Sigmoid colon (tissue), 4 donors: ENCODE results near the gene ACAD11.

Experiments
- POLR2A ChIP-seq, 2 donors: fragments of 450-650 bp; IDR thresholded peaks; one replicate each; pipeline ENCODE4 v1.6.1; 2016; ENCODE audit warnings: antibody characterized with exemption in 2 of 2, mild to moderate bottlenecking in 2 of 2, moderate library complexity in 2 of 2
- POLR2AphosphoS5 ChIP-seq, 4 donors: sonication (generic); formaldehyde crosslinking; IDR thresholded peaks; one replicate each; pipeline ENCODE4 v1.6.1; 2017; ENCODE audit warnings: antibody characterized with exemption in 4 of 4
- TF ChIP-seq, protein P1 (sequence below), 4 experiments: fragments of 450-650 bp in 3 of 4; fragments of 200-600 bp in 1 of 4; IDR thresholded peaks; one replicate each; pipeline ENCODE4 v1.5.1; 2016 to 2019; ENCODE audit warnings: antibody characterized with exemption in 4 of 4, mild to moderate bottlenecking in 3 of 4, moderate library complexity in 2 of 4

DNA sequence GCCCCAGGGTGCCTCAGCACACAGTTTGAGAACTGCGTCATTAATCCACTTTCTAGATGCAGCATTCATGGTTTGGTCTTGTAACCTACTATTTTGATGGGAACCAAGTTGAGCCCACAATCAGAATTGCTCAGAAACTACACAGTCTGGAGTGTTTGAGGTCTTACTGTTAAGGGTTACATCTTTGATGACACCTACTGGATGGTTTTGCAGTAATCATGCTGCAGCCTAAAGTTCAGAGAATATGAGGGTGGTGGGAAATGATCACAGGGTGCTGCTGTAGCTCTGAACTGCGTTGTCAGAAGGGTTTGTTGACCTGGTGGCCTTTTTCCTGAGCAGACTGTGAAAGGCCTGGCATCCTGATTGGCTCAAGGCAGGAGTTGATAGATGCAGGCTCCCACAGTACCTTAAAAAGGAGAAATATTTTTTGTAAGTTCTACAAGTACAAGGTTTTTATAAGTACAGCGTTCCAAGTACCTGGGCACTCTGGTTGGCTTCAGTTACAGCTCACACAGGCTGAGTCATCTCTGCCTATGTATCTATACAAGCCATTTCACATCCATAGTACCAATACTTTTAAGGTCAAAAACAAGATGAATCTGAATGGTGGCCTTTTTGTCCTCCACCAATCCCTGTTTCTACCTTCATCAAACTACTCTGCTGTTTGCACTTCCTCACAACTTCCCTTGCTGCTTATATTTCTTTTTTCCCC, 123.0 kb downstream of the ACAD11 start:
- TF ChIP-seq, protein P1, sequence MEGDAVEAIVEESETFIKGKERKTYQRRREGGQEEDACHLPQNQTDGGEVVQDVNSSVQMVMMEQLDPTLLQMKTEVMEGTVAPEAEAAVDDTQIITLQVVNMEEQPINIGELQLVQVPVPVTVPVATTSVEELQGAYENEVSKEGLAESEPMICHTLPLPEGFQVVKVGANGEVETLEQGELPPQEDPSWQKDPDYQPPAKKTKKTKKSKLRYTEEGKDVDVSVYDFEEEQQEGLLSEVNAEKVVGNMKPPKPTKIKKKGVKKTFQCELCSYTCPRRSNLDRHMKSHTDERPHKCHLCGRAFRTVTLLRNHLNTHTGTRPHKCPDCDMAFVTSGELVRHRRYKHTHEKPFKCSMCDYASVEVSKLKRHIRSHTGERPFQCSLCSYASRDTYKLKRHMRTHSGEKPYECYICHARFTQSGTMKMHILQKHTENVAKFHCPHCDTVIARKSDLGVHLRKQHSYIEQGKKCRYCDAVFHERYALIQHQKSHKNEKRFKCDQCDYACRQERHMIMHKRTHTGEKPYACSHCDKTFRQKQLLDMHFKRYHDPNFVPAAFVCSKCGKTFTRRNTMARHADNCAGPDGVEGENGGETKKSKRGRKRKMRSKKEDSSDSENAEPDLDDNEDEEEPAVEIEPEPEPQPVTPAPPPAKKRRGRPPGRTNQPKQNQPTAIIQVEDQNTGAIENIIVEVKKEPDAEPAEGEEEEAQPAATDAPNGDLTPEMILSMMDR (IDR thresholded peaks at IDR 0.05): no peak
- TF ChIP-seq POLR2AphosphoS5 (IDR thresholded peaks at IDR 0.05) (no peak), POLR2A (IDR thresholded peaks at IDR 0.05) (no peak)
